Measurements from ENCODE around the gene CD24. TPM values are rescaled to one million over a fixed set of nuclear protein-coding genes. Genes with fewer than 3 reads are reported as not detected.

Gene CD24
- total RNA-seq, 2 donors from 2014 or later, result 3.3 TPM; not detected in 1

DNA sequence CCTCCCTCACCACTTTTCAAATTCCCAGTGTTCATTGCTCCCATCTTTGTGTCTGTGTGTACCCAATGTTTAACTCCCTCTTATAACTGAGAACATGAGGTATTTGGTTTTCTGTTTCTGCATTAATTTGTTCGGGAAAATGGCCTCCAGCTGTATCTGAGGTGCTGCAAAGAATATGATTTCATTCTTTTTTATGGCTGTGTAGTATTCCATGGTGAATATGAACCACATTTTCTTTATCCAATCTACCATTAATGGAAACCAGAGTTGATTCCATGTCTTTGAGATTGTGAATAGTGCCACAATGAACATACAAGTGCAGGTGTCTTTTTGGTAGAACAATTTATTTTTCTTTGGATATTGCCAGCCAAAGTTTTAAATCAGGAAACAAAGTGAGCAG, 10.4 kb downstream of the CD24 start:
- H3K9me3 ChIP-seq (ENCODE audit: control insufficient read depth, low read length, poor library complexity, severe bottlenecking), result no peaks in the 10 kb centered on the region
- ATAC-seq (no peak), DNase-seq (no peak)
- Mint-ChIP-seq H3K36me3 (ENCODE audit: low read depth) (no peaks in the 10 kb centered on the region), H3K27ac (no peak overlapping the region), H3K4me3 (no peak overlapping the region), H3K4me1 (no peaks in the 10 kb centered on the region), H3K27me3 (peaks cover 46% of the 10 kb centered on the region)

DNA sequence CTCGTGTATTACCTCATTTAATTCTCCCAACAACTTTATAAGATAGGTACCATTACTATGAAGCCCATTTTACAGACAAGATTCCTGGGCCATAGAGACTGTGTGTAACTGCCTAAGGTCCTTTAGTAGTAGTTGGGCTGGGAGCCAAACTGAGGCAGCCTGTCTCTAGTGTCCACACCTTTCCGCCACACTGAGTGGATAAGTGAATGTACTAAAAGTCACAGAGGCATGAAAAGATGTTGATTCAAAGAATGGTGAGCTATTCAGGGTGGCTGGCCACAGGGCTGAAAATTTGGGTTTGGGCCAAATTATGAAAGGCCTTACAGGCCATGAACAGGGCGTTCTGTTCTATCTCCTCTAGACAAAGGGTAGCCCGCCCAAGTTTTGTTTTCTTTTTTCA, 11.0 kb downstream of the CD24 start:
- H3K4me1 Mint-ChIP-seq, result no peaks in the 10 kb centered on the region
- H3K9me3 ChIP-seq (ENCODE audit: control insufficient read depth, low read length, poor library complexity, severe bottlenecking), result no peaks in the 10 kb centered on the region
- H3K4me3 Mint-ChIP-seq, result no peak overlapping the region
- ATAC-seq (no peak), DNase-seq (no peak)
- peaks cover 41% of the 10 kb centered on the region for H3K27me3 Mint-ChIP-seq
- H3K36me3 Mint-ChIP-seq (ENCODE audit: low read depth), result no peaks in the 10 kb centered on the region
- H3K27ac Mint-ChIP-seq, result no peak overlapping the region

DNA sequence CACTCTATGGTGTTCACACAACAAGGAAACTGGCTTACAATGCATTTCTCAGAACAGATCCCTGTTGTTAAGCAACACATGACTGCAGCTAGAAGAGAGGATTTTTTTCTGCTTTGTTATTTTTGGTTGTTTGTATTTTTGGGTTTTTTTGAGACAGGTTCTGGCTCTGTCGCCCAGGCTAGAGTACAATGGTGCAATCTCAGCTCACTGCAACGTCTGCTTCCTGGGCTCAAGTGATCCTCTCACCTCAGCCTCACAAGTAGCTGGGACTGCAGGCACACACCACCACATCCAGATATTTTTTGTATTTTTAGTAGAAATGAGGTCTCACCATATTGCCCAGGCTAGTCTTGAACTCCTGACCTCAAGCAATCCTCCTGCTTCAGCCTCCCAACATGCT, 12.7 kb downstream of the CD24 start:
- no peaks in the 10 kb centered on the region for H3K36me3 Mint-ChIP-seq (ENCODE audit: low read depth)
- H3K9me3 ChIP-seq (ENCODE audit: control insufficient read depth, low read length, poor library complexity, severe bottlenecking), result no peaks in the 10 kb centered on the region
- H3K4me1 Mint-ChIP-seq, result no peaks in the 10 kb centered on the region
- H3K4me3 Mint-ChIP-seq, result no peak overlapping the region
- DNase-seq (no peak), ATAC-seq (no peak)
- H3K27me3 Mint-ChIP-seq, result peaks cover 32% of the 10 kb centered on the region
- H3K27ac Mint-ChIP-seq, result no peak overlapping the region

DNA sequence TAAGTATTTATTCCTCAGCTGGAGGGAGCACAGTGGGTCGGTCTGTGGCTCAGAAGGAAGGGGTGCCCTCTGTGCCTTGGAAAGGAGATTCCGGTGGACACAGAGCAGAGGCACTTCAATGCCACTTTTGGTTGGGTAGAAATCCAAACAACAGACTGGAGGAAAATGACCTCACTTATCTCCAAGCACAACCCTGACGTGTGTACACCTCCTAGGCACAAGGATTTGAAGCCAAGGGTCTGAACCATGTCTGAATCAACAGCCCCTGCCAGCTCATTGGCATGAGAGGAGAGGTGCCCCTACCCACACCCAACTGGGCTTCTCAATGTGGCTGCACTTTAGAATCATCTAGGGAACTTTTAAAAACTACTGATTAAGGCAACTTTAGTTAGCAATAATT, 13.4 kb downstream of the CD24 start:
- DNase-seq (no peak), ATAC-seq (no peak)
- H3K36me3 Mint-ChIP-seq (ENCODE audit: low read depth), result no peaks in the 10 kb centered on the region
- H3K9me3 ChIP-seq (ENCODE audit: control insufficient read depth, low read length, poor library complexity, severe bottlenecking), result no peaks in the 10 kb centered on the region
- H3K4me3 Mint-ChIP-seq, result no peak overlapping the region
- no peak overlapping the region for H3K27ac Mint-ChIP-seq
- no peaks in the 10 kb centered on the region for H3K4me1 Mint-ChIP-seq
- peaks cover 29% of the 10 kb centered on the region for H3K27me3 Mint-ChIP-seq

DNA sequence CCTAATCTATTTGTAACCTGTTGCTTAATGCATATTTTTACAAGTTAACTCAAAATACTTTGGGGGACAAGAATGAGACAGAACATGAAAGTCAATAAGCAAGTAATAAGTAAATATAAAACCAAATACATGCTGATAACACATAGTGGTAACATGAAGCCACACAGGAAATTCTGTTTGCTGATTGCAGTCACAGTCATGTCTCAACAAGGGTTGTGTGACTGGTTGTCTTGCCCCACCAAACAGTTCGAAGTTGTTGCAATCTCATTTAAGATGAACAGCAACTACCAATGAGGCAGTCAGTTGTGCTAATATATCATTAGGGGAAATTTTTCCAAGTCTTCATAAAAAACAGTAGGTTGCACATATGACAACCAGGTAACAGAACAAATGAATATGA, 14.5 kb downstream of the CD24 start:
- no peak overlapping the region for H3K4me3 Mint-ChIP-seq
- H3K36me3 Mint-ChIP-seq (ENCODE audit: low read depth), result no peaks in the 10 kb centered on the region
- peaks cover 22% of the 10 kb centered on the region for H3K27me3 Mint-ChIP-seq
- H3K4me1 Mint-ChIP-seq, result no peaks in the 10 kb centered on the region
- no peak overlapping the region for H3K27ac Mint-ChIP-seq
- DNase-seq (no peak), ATAC-seq (no peak)
- H3K9me3 ChIP-seq (ENCODE audit: control insufficient read depth, low read length, poor library complexity, severe bottlenecking), result no peaks in the 10 kb centered on the region

DNA sequence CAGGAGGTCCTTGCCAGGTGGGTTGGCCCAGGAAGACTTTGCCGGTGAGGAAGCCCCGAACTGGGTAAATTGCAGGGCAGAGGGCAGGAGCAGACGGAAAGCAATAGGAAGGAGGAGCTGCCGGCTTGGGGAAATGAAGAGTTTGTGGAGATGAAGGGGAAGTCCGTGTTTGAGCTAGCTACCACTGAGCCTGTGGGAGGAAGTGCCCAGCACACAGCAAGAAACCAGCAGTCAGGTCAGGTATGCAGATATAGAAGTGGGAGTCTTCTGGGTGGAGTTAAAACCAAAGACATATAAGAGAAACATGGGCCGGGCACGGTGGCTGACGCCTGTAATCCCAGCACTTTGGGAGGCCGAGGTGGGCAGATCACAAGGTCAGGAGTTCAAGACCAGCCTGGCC, 34.7 kb downstream of the CD24 start:
- no peak for ATAC-seq
- H3K4me3 Mint-ChIP-seq, result no peak overlapping the region

DNA sequence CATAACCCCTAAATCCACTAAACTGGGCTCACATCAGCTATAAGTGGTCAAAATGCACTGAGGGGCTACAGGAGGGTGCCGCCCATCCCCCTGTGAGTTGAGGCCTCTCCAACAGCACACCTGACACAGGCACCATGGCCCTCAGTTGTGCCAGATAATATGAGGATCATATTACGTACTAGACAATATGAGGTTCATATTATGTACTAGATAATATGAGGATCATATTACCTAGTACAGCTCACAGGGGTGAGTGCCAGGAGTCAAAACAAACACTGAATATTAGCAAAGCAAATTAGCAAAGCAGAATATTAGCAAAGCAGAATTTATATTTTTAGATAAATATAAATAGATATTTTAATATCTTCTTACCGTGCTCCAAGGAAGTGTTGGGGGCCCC, 35.3 kb downstream of the CD24 start:
- no peak overlapping the region for H3K4me3 Mint-ChIP-seq
- DNase-seq (no peak), ATAC-seq (no peak)
- H3K9me3 ChIP-seq (ENCODE audit: control insufficient read depth, low read length, poor library complexity, severe bottlenecking), result no peaks in the 10 kb centered on the region
- H3K27ac Mint-ChIP-seq, result no peak overlapping the region
- peaks cover 64% of the 10 kb centered on the region for H3K27me3 Mint-ChIP-seq
- peaks cover 7% of the 10 kb centered on the region for H3K36me3 Mint-ChIP-seq (ENCODE audit: low read depth)
- peaks cover 5% of the 10 kb centered on the region for H3K4me1 Mint-ChIP-seq

More for the DNA sequence above, 34.7 kb downstream of the CD24 start:
- H3K9me3 ChIP-seq (ENCODE audit: control insufficient read depth, low read length, poor library complexity, severe bottlenecking), result no peaks in the 10 kb centered on the region
- Mint-ChIP-seq H3K4me1 (peaks cover 5% of the 10 kb centered on the region), H3K27ac (no peak overlapping the region), H3K27me3 (peaks cover 67% of the 10 kb centered on the region), H3K36me3 (ENCODE audit: low read depth) (peaks cover 7% of the 10 kb centered on the region)
- no peak for DNase-seq

DNA sequence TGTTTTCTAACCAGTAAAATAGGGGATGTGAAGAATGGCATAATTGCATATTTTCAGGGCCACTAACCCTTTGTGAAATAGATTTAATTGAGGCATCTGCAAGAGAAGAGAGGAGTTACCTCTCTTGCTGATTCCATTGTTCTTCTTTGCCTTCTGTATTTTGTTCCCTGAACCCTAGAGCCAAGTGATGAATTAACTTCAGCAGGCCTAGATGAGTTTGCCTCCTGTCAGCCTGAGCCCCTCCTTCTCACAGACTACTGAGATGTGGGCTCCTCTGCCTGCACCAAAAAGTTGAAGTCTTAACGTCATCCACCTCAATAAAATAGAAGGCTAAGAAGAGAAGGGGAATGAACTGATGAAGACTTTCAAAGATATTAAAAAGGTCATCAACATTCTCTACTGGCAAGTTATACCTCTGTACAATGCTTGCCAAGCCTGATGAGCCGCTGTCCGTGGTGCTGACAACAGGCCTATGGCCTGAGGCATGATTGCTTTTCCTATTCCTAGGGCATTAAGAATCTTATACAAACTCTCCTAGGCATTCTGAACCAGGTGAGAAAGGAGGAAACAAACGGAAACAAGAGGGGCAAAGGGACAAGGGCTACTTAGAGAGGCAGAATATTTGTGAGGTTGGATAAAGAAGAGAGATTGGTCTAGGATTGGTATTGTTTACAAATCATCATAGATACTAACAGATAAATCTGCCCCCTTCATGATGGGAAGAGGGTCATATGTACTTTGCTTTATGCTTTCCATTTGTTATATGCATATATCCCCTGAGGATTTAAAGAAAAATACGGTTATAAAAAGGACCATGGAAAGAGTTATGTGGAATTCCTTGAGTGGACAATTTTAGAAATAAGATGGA, 46.8 kb downstream of the CD24 start:
- Mint-ChIP-seq H3K27ac (no peak overlapping the region), H3K36me3 (ENCODE audit: low read depth) (peaks cover 2% of the 10 kb centered on the region), H3K27me3 (peaks cover 40% of the 10 kb centered on the region), H3K4me3 (no peak overlapping the region), H3K4me1 (no peaks in the 10 kb centered on the region)
- H3K9me3 ChIP-seq (ENCODE audit: control insufficient read depth, low read length, poor library complexity, severe bottlenecking), result no peaks in the 10 kb centered on the region
- DNase-seq (no peak), ATAC-seq (no peak)

DNA sequence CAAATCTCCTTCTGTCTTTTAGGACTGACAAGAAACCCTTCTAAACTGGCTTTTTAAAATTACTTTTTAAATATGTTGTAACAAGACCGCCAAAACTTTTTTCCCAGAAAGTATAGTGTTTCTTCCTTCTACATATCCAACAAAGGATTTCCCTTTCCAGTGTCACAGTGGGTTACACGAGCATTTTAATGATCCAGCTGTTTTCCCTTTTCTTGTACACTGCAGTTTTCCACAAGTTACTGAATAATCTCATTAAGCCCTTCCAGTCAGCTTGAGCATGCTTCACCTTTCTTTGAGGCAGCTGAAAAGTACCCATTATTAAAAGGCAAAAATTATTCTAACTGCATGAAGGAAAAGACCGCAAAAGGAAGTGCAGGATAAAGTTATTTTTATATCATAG, 48.6 kb downstream of the CD24 start:
- H3K36me3 Mint-ChIP-seq (ENCODE audit: low read depth), result peaks cover 4% of the 10 kb centered on the region
- no peak overlapping the region for H3K27ac Mint-ChIP-seq
- no peak for ATAC-seq
- no peaks in the 10 kb centered on the region for H3K9me3 ChIP-seq (ENCODE audit: control insufficient read depth, low read length, poor library complexity, severe bottlenecking)
- no peak overlapping the region for H3K4me3 Mint-ChIP-seq
- no peaks in the 10 kb centered on the region for H3K4me1 Mint-ChIP-seq
- no peak for DNase-seq
- peaks cover 35% of the 10 kb centered on the region for H3K27me3 Mint-ChIP-seq

DNA sequence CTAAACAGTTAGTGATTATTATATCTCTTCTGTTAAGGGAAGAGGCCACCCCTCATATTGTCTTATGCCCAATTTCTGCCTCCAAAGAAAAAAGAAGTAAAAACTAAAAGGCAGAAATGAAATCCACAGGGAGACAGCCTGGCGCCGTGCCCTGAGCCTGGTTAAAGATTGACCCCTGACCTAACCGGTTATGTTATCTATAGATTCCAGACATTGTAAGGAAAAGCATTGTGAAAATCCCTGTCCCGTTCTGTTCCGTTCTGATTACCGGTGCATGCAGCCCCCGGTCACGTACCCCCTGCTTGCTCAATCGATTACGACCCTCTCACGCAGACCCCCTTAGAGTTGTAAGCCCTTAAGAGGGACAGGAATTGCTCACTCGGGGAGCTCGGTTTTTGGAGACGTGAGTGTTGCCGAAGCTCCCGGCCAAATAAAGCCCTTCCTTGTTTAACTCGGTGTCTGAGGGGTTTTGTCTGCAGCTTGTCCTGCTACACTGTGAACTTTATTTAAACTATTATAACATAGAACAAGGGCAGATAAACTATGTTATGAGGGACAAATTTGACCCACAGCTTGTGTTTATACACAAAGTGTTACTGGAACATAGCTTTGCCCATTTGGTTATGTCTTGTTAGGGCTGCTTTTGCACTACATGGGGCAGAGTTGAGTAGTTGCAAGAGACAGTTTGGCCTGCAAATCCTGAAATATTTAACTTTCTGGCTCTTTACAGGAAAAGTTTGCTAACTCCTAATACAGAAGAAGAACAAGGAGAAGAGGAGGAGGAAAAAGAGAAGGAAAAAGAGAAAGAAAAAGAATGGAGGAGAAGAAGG, 49.6 kb downstream of the CD24 start:
- Mint-ChIP-seq H3K36me3 (ENCODE audit: low read depth) (peaks cover 4% of the 10 kb centered on the region), H3K27ac (no peak overlapping the region), H3K4me1 (no peaks in the 10 kb centered on the region), H3K27me3 (peaks cover 39% of the 10 kb centered on the region), H3K4me3 (no peak overlapping the region)
- DNase-seq (no peak), ATAC-seq (no peak)
- H3K9me3 ChIP-seq (ENCODE audit: control insufficient read depth, low read length, poor library complexity, severe bottlenecking), result no peaks in the 10 kb centered on the region

DNA sequence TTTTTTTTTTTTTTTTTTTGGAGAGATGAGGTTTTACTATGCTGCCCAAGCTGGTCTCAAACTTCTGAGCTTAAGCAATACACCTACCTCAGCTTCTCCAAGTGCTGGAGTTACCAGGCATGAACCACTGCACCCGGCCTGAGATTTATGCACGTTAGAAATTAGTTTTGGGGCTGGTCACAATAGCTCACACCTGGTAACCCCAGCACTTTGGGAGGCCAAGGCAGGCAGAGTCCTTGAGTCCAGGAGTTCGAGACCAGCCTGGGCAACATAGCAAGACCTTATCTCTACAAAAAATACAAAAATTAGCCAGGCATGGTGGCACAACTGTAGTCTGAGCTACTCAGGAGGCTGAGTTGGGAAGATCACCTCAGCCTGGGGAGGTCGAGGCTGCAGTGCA, 51.9 kb downstream of the CD24 start:
- no peaks in the 10 kb centered on the region for H3K4me1 Mint-ChIP-seq
- H3K36me3 Mint-ChIP-seq (ENCODE audit: low read depth), result peaks cover 4% of the 10 kb centered on the region
- H3K27me3 Mint-ChIP-seq, result peaks cover 58% of the 10 kb centered on the region

More for the DNA sequence above, 51.9 kb downstream of the CD24 start:
- no peaks in the 10 kb centered on the region for H3K9me3 ChIP-seq (ENCODE audit: control insufficient read depth, low read length, poor library complexity, severe bottlenecking)
- H3K4me3 Mint-ChIP-seq, result no peak overlapping the region
- ATAC-seq (no peak), DNase-seq (no peak)
- no peak overlapping the region for H3K27ac Mint-ChIP-seq
